ENCODE data around the gene NECTIN4.

GRCh38 chr1:161052899-161053298 lies 36.5 kb downstream of the NECTIN4 start:
- TF ChIP-seq CTCF (conservative IDR thresholded peaks at IDR 0.05 in 1 of 2, IDR thresholded peaks at IDR 0.05 in 1 of 2; ENCODE audit: extremely low read depth in 1 of 2, insufficient read depth in 1 of 2, low read depth in 1 of 2, low read length in 2 of 2) (no peak), EZH2 (IDR thresholded peaks at IDR 0.05; ENCODE audit: borderline replicate concordance, low read length) (no peak)

All from mammary epithelial cell (primary cell).